ENCODE results near the gene ADGRV1. TPM values are rescaled to one million over a fixed set of nuclear protein-coding genes. Genes with fewer than 3 reads are reported as not detected.

The ADGRV1 gene
- total RNA-seq, 2 donors from 2014 or later, result 1.4 TPM; not detected in 1

DNA sequence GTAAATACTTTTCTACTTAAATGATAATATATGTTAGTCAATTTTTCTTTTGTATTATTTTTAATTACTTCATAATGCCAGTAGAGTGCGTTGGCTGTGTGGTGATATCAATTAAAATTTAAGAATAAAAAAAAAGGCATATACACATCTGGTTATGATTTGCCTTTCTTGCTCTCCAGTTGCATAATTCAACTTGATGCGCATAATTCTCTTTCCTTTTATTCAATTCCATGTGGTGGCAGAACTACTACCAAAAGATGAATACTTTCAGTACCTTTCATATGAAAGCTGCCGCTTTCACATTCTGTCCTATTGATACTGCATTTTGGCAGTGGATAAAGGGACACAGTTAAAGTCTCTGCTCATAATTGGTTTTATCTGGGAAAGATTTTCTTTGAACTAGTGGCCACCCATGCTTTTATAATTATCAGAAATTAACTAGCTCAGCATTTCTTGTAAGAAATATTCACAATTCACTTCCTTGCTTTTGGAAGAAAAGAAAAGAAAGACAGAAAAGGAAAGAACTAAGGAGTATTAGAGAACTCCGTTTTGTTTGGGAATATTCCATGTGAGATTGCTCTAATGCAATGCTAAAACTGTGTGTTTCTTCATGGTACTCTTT is 12.3 kb upstream of the ADGRV1 start:
- no peak overlapping the region for H3K4me3 ChIP-seq
- ATAC-seq (ENCODE audit: insufficient number of reproducible peaks, low FRiP score, low read depth) (no peak), DNase-seq (ENCODE audit: low spot score) (no peak)
- TF ChIP-seq CTCF (IDR thresholded peaks at IDR 0.05), result no peak
- H3K4me1 ChIP-seq (ENCODE audit: control insufficient read depth in 1 of 2, low read depth in 2 of 2), result no peaks in the 10 kb centered on the region
- H3K27ac ChIP-seq, result no peak overlapping the region
- no peaks in the 10 kb centered on the region for H3K36me3 ChIP-seq
- H3K27me3 ChIP-seq (replicated peaks; ENCODE audit: insufficient read depth), result no peaks in the 10 kb centered on the region
- no peaks in the 10 kb centered on the region for H3K9me3 ChIP-seq

- Histone ChIP-seq H3K4me1 (ENCODE audit: control insufficient read depth in 1 of 2, low read depth in 2 of 2) (no peaks in the 10 kb centered on the region), H3K9me3 (no peaks in the 10 kb centered on the region), H3K36me3 (no peaks in the 10 kb centered on the region), H3K4me3 (no peak overlapping the region), H3K27me3 (replicated peaks; ENCODE audit: insufficient read depth) (no peaks in the 10 kb centered on the region), H3K27ac (no peak overlapping the region)
- TF ChIP-seq CTCF (IDR thresholded peaks at IDR 0.05), result no peak
- DNase-seq (ENCODE audit: low spot score) (no peak), ATAC-seq (ENCODE audit: insufficient number of reproducible peaks, low FRiP score, low read depth) (no peak)
Measured at GRCh38 chr5:90547072-90547536, 11.5 kb upstream of the ADGRV1 start.

DNA sequence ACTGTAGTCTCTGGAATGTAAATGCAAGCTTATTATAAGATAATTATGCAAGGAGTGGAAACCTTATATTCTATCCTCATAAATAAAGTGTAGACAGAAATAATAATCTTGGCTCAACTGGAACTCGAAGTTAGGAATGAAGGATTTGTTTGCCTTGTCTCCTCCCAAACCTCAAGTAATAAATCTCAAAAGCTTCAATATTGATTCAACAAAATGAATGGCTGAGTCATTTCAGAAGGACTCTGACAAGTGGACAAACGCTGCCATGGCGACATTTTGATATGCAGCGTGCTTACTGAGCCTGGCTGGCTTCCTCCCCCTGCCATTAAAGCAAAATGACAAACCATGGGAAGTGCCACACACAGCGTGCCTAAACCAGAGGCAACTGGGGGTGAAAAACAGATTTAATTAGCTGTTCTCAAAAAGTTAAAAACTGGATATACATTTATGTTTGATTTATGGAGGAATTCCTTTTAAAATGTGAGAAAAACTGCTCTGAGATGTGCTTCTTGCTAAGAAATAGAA is 10.5 kb upstream of the ADGRV1 start:
- no peaks in the 10 kb centered on the region for H3K36me3 ChIP-seq
- no peaks in the 10 kb centered on the region for H3K27me3 ChIP-seq (replicated peaks; ENCODE audit: insufficient read depth)
- ATAC-seq (ENCODE audit: insufficient number of reproducible peaks, low FRiP score, low read depth) (no peak), DNase-seq (ENCODE audit: low spot score) (no peak)
- no peaks in the 10 kb centered on the region for H3K4me1 ChIP-seq (ENCODE audit: control insufficient read depth in 1 of 2, low read depth in 2 of 2)
- no peak overlapping the region for H3K27ac ChIP-seq
- no peak for TF ChIP-seq CTCF (IDR thresholded peaks at IDR 0.05)
- no peak overlapping the region for H3K4me3 ChIP-seq
- H3K9me3 ChIP-seq, result no peaks in the 10 kb centered on the region

DNA sequence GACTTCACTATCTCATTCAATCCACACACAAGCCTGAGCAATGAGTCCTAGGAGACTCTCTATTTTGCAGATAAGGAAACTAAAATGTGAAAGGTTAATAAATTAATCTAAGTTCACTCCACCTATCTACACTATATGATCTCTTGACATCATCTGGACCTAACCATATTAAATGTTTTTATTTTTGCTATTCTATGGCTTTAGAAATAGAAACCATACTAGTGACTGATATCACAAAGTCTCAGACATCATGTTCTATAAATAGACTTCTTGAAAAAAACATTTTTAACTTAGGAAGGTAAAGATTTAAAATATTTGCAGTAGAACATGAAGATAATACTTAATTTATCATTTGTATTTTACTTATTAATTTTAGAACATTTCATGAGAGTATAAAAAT is 9.4 kb upstream of the ADGRV1 start:
- no peak overlapping the region for H3K27ac ChIP-seq
- no peaks in the 10 kb centered on the region for H3K9me3 ChIP-seq
- no peaks in the 10 kb centered on the region for H3K27me3 ChIP-seq (replicated peaks; ENCODE audit: insufficient read depth)
- TF ChIP-seq CTCF (IDR thresholded peaks at IDR 0.05), result no peak
- no peak for DNase-seq (ENCODE audit: low spot score)
- ATAC-seq (ENCODE audit: insufficient number of reproducible peaks, low FRiP score, low read depth), result no peak
- no peak overlapping the region for H3K4me3 ChIP-seq
- no peaks in the 10 kb centered on the region for H3K36me3 ChIP-seq
- H3K4me1 ChIP-seq (ENCODE audit: control insufficient read depth in 1 of 2, low read depth in 2 of 2), result no peaks in the 10 kb centered on the region

DNA sequence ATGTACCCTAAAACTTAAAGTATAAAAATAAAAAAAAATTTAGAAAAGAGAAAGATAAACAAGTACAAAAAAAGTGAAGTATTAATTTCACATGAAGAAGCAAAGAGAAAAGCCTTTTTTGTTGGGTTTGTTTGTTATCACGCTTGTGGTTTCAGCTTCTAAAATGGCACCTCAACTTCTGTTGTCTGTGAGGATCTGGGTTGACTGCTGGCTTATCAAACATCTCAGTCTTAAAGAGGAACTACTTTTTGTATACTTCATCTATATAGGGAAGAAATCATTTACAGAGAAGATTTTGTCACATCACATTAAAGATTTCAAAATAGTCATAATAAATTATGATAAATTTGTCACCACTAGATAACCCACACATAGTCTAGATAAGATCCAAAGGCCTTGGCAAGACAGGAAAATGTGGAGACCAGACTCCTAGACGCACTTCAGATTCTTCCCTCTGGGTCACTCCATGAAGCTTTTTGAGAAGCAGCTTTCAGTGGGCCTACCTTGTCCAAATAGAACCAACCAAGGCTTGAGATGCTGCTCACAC is 8.8 kb upstream of the ADGRV1 start:
- Histone ChIP-seq H3K4me1 (ENCODE audit: control insufficient read depth in 1 of 2, low read depth in 2 of 2) (no peaks in the 10 kb centered on the region), H3K4me3 (no peak overlapping the region), H3K36me3 (no peaks in the 10 kb centered on the region), H3K27ac (no peak overlapping the region), H3K9me3 (no peaks in the 10 kb centered on the region), H3K27me3 (replicated peaks; ENCODE audit: insufficient read depth) (no peaks in the 10 kb centered on the region)
- TF ChIP-seq CTCF (IDR thresholded peaks at IDR 0.05), result no peak
- ATAC-seq (ENCODE audit: insufficient number of reproducible peaks, low FRiP score, low read depth), result no peak
- no peak for DNase-seq (ENCODE audit: low spot score)
